OCI-M2 (cell line): ENCODE results near the gene NOXA1.
"Not testable (repeated sequence)": the region's sequence is repeated elsewhere in the genome, so short reads cannot be mapped to it uniquely, and the experiment has no call there.

Experiments used
- DNase-seq: peaks from one replicate; lab custom pipeline; 2025; ENCODE audit not compliant: unreplicated experiment; lab: John Stamatoyannopoulos, UW

Gene NOXA1

DNA sequence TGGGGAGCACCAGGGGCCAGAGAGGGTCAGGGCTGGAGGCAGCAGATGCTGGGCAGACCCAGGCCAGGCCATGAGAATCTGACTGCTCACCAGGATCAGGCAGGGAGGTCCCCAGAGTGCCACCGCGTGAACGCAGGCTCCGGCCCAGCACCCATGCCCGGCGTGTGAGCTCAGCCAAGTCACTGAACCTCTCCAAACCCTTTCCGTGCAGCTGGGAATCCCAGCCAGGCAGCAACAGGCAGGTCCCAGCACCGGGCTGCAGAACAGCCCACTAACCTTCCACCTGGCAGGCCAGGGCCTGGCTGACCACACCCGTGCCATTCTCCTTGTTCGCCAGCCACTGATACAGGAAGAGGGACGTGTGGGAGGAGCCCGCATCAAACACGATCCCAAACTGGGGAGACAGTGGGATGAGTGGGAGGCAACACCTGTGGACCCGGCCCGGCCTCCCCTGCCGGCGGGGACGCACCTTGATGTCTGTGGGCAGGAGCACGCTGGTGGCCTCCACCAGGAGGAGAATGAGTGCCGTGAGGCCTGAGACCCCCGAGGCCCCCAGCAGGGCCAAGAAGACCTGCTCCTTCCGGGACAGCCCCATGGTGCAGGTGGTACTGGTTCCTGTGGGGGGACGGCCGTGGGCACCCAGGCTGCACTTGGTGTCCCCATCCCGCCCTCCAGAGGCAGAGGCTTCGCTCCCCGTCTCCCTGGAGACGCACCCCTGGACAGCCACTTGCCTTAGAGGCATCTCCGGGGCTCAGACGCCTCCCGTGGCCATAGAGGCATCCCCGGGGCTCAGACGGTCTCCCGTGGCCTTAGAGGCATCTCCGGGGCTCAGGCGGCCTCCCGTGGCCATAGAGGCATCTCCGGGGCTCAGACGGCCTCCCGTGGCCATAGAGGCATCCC, 14.7 kb downstream of the NOXA1 start:
- no peak for DNase-seq

DNA sequence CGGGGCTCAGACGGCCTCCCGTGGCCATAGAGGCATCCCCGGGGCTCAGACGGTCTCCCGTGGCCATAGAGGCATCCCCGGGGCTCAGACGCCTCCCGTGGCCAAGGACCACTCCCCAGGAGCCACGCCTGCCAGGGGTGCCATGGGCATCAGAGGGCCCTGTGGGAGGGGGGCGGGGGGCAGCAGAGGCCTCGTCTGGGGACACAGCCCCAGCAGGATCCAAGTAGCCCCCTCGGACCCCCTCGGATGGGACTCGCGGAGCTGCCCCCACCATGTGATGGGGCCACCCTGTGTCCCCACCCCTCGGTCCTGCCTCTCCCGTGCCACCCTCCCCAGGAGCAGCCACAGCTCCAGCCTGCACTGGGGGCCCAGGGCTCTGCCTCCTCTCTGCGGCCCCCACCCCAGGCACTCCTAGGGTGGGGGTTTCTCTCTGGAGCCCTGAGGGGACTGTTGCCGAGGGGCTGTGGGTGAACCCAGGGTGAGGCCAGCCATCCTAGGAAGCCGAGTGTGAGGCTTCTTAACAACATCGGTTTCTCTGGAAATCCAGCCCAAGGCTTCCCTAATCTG, 15.5 kb downstream of the NOXA1 start:
- no peak for DNase-seq

DNA sequence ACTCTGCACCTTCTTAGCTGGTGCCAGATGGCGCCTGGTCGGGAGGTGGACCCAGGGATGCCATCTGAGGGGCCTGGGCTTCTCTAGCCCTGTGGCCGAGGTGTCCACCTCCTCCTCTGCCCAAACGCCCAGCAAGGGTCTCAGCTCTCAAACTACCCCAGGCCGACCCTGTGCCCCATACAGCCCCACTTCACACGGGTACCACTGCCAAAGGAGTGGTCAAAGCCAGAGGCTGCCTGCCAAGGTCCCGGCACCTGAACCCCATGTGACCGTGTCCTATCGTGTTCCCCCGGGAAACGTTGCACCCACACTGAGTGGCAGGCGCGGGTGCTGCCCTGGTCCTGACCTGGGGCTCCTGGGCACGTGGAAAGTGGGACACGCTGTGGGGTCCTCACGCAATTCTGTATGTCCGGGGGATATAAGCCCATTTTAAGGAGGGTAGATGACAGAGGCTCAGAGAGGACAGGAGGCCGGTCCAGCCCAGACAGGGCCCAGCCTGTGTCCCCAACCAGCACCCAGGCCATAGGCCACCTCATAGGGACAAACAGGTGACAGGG, 16.0 kb downstream of the NOXA1 start:
- DNase-seq: no peak

DNA sequence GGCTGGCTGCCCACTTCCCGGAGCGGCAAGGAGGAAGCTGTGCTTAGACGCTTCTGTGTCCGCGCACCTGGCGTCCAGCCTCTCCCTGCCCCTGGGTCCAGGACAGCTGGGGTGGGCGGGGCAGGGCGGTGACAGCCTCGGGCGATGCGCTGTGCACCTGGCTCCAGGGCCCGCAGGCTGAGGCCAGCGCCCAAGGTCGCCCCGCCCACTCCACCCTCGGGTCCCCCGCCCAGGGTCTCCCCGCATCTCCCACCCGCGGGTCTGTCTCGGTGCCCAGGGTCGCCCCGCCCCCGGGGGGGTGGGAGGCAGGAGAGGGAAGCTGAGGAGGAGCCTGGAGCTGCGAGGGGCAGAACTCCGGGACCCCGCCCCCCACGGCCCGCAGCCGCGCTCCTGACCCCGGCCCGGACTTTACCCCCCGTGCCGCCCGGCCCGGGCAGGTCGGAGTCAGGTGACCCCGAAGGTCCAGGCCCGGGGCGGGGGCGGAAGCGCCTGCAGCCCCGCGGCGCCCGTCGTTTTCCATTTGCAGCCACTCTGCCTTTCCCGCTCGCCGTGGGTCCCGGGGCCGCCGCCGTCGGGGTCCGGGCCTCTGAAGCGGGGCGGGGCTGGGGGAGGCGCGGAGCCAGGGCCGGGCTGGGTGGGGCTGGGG, 18.2 kb downstream of the NOXA1 start, which contains the start of gene ENTPD8:
TSS of gene ENTPD8 (minus strand) at position 69 of the 646 bp plus-strand sequence. CDS start 3,072 bp downstream, outside the sequence.
- no peak for DNase-seq

DNA sequence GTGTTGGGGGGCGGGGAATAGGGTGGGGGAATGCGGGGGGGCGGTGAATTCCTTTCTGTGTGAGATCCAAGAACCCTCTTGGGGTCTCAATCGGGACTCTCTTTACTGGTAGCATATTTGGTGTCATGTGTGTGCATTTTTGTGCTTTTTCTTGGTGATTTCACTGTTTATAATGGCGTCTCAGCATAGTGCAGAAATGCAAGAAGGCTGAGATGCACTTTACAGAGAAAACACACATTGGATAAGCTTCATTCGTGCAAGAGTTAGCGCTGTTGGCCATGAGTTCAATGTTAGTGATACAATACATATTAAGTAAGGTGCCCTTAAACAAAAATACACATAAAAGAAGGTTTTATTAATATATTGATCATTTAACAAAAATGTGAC, 18.7 kb downstream of the NOXA1 start:
- no peak for DNase-seq

DNA sequence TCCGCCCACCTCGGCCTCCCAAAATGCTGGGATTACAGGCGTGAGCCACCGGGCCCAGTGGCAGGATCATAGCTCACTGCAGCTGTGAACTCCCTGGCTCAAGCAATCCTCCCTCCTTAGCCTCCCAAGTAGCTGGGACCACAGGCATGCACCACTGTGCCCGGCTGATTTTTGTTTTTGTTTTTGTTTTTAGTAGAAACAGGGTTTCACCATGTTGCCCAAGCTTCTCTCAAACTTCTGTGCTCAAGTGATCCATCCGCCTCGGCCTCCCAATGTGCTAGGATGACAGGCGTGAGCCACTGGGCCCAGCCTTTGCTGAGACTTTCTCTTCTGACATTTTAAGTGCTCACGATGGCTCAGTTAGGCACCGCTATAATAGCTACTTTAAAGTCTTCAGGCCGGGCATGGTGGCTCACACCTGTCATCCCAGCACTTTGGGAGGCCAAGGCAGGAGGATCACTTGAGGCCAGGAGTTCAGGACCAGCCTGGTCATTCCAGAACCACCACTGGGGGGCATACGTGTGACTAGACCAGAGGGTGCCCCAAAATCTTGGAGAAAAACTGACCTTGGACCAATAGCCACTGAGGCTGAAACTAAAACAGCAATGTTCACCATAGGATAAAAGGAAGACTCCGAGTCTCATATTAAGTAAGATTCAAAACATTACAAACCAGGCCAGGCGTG, 21.1 kb downstream of the NOXA1 start:
- DNase-seq: no peak

DNA sequence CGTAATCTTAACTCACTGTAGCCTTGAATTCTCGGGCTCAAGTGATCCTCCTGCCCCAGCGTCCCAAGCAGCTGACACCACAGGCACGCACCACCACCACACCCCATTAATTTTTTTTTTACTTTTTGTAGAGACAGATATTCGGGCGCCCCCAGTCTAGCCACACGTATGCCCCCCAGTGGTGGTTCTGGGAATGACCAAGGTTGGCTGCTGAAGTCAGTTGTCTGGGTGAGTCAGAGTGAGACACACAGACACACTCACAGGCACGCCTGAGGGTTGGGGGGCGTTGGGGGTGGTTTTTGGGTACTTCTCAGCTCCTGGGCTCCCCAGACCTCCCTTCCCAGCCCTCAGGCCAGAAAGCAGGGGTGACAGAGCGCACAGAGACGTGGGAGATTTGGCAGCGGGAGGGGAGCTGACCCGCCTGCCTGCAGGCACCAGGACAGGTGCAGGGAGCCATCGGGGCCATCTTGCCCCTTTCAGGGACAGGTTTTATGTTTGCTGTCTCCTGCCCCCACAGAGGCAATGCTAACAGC, 22.1 kb downstream of the NOXA1 start:
- DNase-seq: peak; percentile 17

DNA sequence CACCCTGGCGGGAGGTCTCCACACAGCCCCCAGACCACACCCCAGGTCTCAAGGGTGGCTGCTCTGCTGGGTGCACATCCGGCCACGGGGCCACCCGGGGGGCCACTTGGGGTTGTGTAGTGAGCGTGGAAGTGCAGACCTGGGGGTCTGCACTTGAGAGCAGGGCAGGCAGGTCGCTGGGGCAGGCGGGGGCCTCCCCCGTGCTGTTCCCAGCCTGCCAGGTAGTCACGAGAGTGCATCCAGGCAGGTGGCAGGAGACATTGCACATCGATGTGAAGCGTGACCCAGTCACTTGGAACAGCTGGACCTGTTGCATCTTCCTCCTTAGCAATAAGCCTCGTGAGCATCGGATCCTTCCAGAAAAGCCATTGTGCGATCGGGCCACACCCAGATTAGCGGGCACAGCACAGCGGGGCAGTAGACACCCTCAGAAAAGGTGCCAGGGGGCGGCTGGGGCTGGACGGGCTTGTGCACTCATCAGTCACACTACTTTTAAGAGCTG, 22.8 kb downstream of the NOXA1 start:
- DNase-seq: no peak

DNA sequence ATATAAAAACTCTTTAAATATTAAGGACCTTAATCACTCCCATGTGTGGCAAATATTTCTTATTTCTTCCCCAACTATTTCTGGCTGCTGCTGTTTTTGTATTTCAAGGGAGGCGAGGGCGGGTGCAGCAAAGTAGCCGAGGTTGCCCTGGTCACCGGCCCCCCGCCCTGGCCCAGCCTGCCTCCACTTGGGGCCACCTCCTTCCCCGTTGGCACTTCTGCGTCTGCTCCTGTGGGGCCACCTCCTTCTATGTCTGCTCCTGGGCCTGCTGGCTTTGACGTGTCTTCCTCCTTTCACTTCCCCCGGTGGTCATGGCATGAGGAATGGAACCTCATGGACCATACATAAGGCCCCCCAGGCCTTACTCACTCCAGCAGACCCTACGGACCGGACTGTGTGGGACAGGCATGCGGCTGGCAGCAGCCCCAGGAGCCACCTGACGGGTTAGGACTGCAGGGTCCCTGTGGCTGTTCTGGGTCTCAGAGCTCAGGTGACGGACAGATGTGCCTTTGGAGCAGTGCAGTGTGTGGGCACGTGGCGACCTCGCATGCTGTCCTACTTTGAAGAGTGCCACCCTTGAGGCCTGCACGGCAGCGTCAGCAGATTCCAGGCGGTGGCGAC, 23.8 kb downstream of the NOXA1 start:
- no peak for DNase-seq

DNA sequence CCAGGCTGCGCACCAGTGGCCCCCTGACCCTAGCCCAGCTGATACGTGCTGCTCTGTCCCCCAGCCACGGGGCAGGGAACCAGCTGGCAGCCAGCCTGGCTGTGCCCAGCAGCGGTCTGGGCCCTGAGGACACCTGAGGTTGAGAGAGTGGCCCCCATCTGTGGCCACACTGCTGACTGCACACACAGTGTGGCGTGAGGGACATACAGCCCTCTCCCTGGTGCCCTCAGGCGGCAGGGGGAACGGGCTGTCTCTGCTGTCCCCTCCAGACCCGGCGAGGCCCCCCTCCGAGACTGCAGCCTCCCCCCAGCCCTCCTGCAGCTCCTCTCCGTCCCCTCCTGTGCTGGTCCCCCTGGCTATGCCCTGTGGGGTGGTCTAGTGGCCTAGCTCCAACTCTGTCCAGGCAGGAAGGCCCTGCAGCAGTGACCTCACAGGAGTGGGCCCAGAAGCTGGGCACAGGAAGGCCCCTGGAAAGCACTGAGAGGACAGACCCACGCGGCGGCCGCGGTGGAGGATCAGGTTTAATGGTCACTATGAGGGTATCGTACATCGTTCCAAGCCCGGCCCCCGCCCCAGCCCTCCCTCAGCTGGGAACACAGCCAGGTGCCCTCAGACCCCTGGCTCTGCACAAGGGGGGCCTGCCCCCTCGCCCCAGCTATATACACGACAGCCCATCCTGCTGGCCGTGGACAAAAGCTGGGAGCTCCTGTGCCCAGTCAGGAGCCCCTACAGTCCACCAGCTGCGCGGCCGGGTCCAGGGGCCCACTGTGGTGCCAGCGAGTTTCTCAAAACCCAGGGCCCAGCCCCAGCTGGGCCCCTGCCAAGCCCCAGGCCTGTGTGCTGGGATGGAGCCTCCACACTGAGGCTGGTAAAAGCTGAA, 24.8 kb downstream of the NOXA1 start:
- no peak for DNase-seq

DNA sequence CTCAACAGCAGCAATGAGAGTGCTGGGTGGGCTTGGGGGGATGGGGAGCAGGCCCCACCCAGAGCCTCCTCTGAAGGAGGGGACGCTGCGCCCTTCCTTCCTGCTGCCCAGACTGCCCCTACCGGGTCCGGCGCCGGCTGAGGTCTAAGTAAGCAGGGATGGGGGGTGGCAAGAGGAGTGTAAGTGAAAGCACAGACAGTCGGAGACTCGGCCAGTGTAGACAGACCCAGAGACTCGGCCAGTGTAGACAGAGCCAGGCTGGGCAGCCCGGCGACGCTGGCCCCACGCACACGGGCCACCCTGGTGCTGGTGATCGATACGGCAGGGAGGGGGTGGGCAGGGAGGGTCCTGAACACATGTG, 25.4 kb downstream of the NOXA1 start:
- no peak for DNase-seq

DNA sequence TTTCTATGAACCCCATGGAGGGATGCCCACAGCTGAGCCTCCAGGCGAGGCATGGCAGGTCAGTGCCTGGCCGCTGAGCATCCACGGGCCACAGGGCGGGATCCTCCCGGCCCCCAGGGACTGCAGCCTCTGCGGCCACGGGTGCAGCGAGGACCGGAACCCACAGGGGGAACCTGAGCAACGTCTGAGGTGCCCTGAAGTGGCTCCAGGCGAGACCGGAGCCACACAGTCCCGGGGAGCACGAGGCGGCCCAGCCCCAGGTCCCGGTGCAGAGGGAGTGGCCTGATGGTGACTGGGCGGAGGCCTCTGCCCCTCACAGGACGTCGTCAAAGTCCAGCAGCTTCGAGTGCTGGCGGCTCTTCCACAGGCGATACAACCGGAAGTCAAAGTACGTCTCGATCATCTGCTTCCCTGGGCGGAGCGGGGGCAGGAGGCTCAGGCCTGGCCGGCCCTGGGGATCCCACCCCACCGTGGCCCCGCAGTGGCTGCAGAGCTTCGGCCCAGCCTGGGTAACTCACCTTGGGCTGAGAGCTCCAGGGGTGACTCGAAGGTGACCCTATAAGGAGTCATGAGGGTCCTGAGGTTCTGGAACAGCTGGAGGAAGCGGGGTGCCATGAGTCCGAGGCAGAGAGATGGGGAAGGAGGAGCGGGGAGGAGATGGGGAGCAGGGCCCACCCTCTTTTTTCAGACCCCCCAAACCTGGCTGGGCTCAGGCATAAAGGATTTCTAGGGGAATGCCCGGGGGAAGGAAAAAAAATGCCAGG, 26.1 kb downstream of the NOXA1 start:
- DNase-seq: no peak

DNA sequence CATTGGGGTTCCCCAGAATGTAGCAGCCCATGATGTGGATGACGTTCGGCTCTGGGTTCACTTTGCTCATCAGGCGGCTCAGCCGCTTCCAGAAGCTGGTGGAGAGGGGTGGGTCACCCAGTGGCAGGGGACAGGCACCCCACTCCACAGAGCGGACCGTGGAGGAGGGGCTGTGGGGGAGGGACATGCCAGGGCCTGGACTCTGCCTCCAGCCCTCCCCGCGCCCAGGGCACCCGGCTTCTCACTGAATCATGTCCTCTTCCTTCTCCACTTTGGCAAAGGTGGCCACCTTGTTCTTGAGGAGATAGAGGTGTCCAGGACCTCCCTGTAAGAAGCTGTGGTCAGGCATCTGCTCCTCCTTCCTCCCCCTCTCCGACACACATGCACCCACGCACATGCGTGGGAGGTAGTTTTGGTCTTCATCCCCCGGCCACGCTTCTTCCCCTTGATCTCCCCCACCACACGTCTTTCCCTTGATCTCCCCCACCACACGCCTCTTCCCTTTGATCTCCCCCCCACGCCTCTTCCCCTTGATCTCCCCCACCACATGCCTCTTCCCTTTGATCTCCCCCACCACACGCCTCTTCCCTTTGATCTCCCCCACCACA, 26.8 kb downstream of the NOXA1 start:
- no peak for DNase-seq

DNA sequence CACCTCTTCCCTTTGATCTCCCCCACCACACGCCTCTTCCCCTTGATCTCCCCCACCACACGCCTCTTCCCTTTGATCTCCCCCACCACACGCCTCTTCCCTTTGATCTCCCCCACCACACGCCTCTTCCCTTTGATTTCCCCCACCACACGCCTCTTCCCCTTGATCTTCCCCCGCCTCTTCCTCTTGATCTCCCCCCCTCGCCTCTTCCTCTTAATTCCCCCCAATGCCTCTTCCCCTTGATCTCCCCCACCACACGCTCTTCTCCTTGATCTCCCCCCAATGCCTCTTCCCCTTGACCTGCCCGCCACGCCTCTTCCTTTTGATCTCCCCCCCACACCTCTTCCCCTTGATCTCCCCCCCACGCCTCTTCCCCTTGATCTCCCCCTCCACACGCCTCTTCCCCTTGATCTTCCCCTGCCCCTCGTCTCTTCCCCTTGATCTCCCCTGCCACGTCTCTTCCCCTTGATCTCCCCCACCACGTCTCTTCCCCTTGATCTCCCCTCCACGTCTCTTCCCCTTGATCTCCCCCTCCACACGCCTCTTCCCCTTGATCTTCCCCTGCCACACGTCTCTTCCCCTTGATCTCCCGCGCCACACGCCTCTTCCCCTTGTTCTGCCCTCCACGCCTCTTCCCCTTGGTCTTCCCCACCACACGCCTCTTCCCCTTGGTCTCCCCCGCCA, 27.5 kb downstream of the NOXA1 start:
- DNase-seq: not testable (repeated sequence)

DNA sequence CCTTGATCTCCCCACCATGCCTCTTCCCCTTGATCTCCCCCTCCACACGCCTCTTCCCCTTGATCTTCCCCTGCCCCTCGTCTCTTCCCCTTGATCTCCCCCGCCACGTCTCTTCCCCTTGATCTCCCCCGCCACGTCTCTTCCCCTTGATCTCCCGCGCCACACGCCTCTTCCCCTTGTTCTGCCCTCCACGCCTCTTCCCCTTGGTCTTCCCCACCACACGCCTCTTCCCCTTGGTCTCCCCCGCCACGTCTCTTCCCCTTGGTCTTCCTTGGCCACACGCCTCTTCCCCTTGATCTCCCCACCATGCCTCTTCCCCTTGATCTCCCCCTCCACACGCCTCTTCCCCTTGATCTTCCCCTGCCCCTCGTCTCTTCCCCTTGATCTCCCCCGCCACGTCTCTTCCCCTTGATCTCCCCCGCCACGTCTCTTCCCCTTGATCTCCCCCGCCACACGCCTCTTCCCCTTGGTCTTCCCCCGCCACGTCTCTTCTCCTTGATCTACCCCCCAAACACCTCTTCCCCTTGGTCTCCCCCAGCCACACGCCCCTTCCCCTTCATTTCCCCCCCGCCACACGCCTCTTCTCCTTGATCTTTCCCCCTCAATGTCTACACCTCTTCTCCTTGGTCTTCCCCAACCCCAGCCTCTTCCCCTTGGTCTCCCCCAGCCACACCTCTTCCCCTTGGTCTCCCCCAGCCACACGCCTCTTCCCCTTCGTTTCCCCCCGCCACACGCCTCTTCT, 28.2 kb downstream of the NOXA1 start:
- not testable (repeated sequence) for DNase-seq

DNA sequence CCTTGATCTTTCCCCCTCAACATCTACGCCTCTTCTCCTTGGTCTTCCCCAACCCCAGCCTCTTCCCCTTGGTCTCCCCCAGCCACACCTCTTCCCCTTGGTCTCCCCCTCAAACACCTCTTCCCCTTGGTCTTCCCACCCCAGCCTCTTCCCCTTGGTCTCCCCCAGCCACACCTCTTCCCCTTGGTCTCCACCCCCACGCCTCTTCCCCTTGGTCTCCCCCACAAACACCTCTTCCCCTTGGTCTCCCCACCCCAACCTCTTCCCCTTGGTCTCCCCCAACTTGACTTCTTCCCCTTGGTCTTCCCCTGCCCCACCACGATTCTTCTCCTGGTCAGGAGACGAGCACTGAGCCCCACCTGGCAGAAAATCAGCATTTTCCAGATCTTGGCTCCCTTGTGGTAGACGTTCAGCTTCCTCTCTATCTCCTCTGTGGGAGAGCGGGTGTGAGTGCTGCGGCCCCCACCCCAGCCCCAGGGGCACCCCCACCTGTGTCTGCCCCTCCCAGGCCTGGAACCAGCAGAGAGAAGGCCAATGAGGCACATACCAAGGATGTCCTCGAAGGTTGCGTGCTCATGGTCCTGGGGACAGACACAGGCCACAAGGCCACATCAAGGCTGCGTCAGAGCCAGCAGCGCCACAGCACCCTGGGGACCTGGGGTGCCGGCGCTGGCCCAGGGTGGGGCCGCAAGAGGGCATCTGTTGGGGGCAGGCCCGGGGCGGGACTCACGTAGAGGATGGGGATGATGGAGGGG, 29.0 kb downstream of the NOXA1 start:
- no peak for DNase-seq
